ENCODE data around the gene UBE3C.
A peak's percentile ranks its signal among the peaks of the same experiment; 100 is the strongest.
"Not testable (repeated sequence)": the region's sequence is repeated elsewhere in the genome, so short reads cannot be mapped to it uniquely, and the experiment has no call there.

Gene UBE3C

GRCh38 chr7:157138424-157139110, at the start of gene UBE3C:
UBE3C (plus strand) TSS chr7:157138926; CDS start chr7:157139273, 347 bp downstream.
- FAIRE-seq (no peak), DNase-seq (ENCODE audit: low spot score) (peak; percentile 77)

DNA sequence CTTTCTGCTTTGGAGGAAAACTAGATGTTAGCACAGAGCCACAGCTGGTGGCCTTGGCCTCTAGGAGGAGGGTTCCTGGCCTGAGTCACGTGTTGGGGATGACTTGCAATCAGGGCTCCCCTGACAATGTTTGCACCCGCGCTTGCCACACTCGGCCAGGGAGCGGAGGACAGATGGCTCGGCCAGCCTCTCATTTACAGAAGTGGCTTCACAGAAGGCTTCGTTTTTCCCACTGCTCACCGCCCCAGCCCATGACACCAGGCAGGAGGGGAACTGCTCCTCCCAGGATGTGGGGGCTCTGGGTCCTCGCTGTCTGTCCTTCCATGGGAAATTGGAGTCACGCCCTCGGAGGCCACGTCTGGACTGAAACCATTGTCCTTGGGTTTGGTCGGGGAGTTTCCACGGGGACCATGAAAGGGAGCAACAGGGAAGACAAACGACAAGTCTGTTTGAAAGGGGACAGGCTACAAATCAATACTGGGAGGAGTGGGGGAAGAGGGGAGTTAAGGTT, 49.6 kb upstream of the UBE3C start:
- no peak for FAIRE-seq

GRCh38 chr7:157090485-157091165, 48.1 kb upstream of the UBE3C start:
- FAIRE-seq (no peak), DNase-seq (ENCODE audit: low spot score) (no peak)

More for the DNA sequence above, 49.6 kb upstream of the UBE3C start:
- no peak for DNase-seq (ENCODE audit: low spot score)

- FAIRE-seq, result no peak
- DNase-seq (ENCODE audit: low spot score), result no peak
These were observed 42.3 kb upstream of the UBE3C start for GRCh38 chr7:157096286-157097055.

GRCh38 chr7:157097056-157097329, 41.7 kb upstream of the UBE3C start:
- FAIRE-seq, result no peak
- no peak for DNase-seq (ENCODE audit: low spot score)

- FAIRE-seq, result no peak
- DNase-seq (ENCODE audit: low spot score), result no peak
These were observed 41.2 kb upstream of the UBE3C start for GRCh38 chr7:157097569-157097968.

GRCh38 chr7:157100005-157100404, 38.7 kb upstream of the UBE3C start:
- DNase-seq (ENCODE audit: low spot score); FAIRE-seq: not testable (repeated sequence)

GRCh38 chr7:157103641-157104040, 35.1 kb upstream of the UBE3C start:
- FAIRE-seq, result not testable (repeated sequence)

GRCh38 chr7:157111311-157111710, 27.4 kb upstream of the UBE3C start:
- DNase-seq (ENCODE audit: low spot score) (no peak), FAIRE-seq (no peak)

More at GRCh38 chr7:157103641-157104040, 35.1 kb upstream of the UBE3C start:
- not testable (repeated sequence) for DNase-seq (ENCODE audit: low spot score)

DNA sequence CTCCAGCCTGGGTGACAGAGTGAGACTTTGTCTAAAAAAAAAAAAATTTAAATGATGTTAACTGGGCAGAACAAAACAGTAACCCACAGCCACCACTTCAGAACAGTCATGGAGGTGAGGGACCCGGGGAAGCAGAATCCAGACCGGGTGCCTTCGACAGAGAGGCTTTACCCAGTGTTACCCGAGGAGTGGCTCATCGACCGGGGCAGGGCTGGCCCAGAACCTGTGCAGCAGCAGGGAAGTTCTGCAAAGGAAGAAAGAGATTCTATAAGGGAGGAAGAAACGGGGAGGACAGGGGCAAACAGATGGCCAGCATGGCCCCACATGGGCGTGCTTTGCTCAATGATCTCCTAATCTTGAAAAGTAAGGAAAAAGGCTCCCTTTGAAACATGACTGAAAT, 26.0 kb upstream of the UBE3C start:
- DNase-seq (ENCODE audit: low spot score), result no peak
- no peak for FAIRE-seq

- DNase-seq (ENCODE audit: low spot score), result no peak
- FAIRE-seq, result no peak
These were observed 25.1 kb upstream of the UBE3C start for GRCh38 chr7:157113607-157114006.

- FAIRE-seq (no peak), DNase-seq (ENCODE audit: low spot score) (no peak)
These were observed 22.0 kb upstream of the UBE3C start for GRCh38 chr7:157116762-157117161.

GRCh38 chr7:157117796-157118195, 20.9 kb upstream of the UBE3C start:
- DNase-seq (ENCODE audit: low spot score) (no peak), FAIRE-seq (no peak)

GRCh38 chr7:157120181-157120580, 18.5 kb upstream of the UBE3C start:
- FAIRE-seq (no peak), DNase-seq (ENCODE audit: low spot score) (no peak)

- FAIRE-seq, result no peak
- no peak for DNase-seq (ENCODE audit: low spot score)
These were observed 17.5 kb upstream of the UBE3C start for GRCh38 chr7:157121184-157121715.

- FAIRE-seq (no peak), DNase-seq (ENCODE audit: low spot score) (no peak)
These were observed 15.8 kb upstream of the UBE3C start for GRCh38 chr7:157122800-157123495.

- DNase-seq (ENCODE audit: low spot score), result no peak
- FAIRE-seq, result no peak
These were observed 14.0 kb upstream of the UBE3C start for GRCh38 chr7:157124690-157125089.

GRCh38 chr7:157125376-157126223, 13.1 kb upstream of the UBE3C start:
- FAIRE-seq (no peak), DNase-seq (ENCODE audit: low spot score) (no peak)

GRCh38 chr7:157126921-157127320, 11.8 kb upstream of the UBE3C start:
- DNase-seq (ENCODE audit: low spot score) (no peak), FAIRE-seq (no peak)

- FAIRE-seq, result no peak
- DNase-seq (ENCODE audit: low spot score), result no peak
These were observed 9.5 kb upstream of the UBE3C start for GRCh38 chr7:157129200-157129599.
